Activated naive CD8-positive, alpha-beta T cell treated with anti-CD3 and anti-CD28 coated beads, Interleukin-2, amount 50 U/mL, for 24 hours (primary cell): ENCODE results near the gene LYL1.
A peak's percentile ranks its signal among the peaks of the same experiment; 100 is the strongest.

Experiments used
- ATAC-seq: fragments of 150-1000 bp; cut with Tn5 transposase; one replicate; pipeline ENCODE4 v1.10.0; 2021
- DNase-seq: peaks from one replicate; pipeline ENCODE4 v3.0.0; 2021
- H3K27ac Mint-ChIP-seq: one replicate; pipeline ENCODE4 v1.8.0; 2021; ENCODE audit warnings: mild to moderate bottlenecking, mixed read lengths
- H3K27me3 Mint-ChIP-seq: one replicate; pipeline ENCODE4 v1.8.0; 2021; ENCODE audit warnings: mixed read lengths
- H3K36me3 Mint-ChIP-seq: one replicate; pipeline ENCODE4 v1.8.0; 2021; ENCODE audit warnings: low read depth, mixed read lengths
- H3K4me1 Mint-ChIP-seq: one replicate; pipeline ENCODE4 v1.8.0; 2021; ENCODE audit warnings: mixed read lengths
- H3K4me3 Mint-ChIP-seq: one replicate; pipeline ENCODE4 v1.8.0; 2021; ENCODE audit warnings: mild to moderate bottlenecking, moderate library complexity, mixed read lengths
- H3K9me3 Mint-ChIP-seq: one replicate; pipeline ENCODE4 v1.8.0; 2021; ENCODE audit warnings: mixed read lengths

The LYL1 gene

DNA sequence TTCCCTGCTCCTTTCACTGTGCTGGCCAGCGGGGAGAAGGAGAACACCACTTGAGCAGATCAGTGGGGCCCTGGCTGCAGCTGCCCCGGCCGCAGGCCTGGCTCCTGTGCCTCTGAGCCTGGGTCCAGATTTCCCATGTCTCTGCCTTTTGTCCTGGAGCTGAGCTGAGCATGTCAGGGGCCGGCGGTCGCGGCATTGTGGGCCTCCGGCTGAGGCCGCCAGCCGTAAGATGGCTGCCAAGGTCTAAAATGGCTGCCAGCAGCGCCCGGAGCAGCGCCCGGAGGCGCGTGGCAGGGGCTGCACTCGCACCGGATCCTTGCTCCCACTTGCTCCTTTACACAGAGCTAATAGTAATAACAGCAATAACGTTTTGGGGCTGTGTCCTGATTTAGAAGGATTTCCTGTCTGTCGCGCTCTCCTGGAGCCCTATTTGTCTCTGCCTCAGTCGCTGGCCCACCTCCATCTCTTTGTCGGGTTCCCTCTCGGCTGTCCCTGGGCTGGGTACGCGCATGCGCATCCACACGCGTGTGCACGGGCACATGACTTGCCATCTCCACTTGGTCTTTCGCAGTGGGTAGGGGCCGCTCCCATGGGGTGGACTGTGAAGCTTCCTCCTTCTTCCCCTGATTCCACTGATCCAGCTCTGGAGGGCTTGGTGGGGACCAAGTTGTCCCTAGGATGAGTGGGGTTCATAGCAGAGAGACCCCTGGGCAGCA is 32.1 kb downstream of the LYL1 start:
- no peaks in the 10 kb centered on the region for H3K4me1 Mint-ChIP-seq
- no peaks in the 10 kb centered on the region for H3K9me3 Mint-ChIP-seq
- no peak overlapping the region for H3K27ac Mint-ChIP-seq
- ATAC-seq (no peak), DNase-seq (no peak)
- H3K36me3 Mint-ChIP-seq, result no peaks in the 10 kb centered on the region
- no peaks in the 10 kb centered on the region for H3K27me3 Mint-ChIP-seq
- H3K4me3 Mint-ChIP-seq, result no peak overlapping the region

DNA sequence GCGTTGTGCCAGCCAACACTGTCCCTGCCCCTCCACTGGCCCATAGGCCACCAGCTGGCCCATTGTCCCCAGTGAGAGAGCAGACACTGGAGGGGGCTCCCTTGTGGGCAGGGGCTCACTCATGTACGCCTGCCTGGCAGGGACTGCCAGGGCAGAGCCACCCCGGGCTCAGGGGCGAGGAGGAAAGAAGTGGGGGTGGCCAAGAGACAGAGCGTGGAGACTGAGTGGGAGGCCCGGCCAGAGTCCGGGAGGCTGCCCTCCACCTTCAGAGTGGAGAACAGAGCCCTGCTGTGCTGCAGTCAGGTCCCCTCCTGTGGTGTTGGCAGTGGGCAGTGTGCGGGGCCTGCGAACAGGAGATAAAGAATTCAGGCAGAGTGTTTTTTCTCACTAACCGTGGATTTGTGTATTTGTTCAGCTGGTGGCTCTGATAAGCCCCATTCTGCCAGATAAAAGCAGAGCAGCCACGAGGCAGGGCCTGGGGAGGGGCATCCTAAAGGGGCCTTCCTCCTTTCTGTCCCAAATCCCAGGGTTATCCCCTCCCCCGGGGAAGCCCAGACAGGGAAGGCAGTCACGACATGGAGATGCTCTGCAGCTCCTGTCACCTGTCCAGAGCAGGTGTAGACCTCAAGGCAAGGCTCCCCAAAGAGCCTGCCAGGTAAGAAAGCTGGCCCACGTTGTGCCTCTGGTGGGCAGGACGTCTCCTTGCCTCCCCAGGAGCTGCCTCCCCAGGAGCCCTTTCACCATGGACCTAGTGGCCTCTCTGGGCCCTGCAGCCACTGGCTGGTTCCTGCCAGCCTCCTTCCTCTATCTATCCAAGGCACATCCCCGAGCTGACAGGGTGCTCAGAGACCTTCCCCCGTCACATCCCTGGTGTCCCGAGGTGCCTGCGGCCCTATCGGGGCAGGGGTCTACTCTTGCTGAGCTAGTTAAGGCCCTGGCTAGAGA is 33.0 kb downstream of the LYL1 start:
- no peak for ATAC-seq
- Mint-ChIP-seq H3K4me1 (no peaks in the 10 kb centered on the region), H3K9me3 (no peaks in the 10 kb centered on the region), H3K4me3 (no peak overlapping the region), H3K27me3 (no peaks in the 10 kb centered on the region), H3K27ac (no peak overlapping the region), H3K36me3 (no peaks in the 10 kb centered on the region)
- no peak for DNase-seq

DNA sequence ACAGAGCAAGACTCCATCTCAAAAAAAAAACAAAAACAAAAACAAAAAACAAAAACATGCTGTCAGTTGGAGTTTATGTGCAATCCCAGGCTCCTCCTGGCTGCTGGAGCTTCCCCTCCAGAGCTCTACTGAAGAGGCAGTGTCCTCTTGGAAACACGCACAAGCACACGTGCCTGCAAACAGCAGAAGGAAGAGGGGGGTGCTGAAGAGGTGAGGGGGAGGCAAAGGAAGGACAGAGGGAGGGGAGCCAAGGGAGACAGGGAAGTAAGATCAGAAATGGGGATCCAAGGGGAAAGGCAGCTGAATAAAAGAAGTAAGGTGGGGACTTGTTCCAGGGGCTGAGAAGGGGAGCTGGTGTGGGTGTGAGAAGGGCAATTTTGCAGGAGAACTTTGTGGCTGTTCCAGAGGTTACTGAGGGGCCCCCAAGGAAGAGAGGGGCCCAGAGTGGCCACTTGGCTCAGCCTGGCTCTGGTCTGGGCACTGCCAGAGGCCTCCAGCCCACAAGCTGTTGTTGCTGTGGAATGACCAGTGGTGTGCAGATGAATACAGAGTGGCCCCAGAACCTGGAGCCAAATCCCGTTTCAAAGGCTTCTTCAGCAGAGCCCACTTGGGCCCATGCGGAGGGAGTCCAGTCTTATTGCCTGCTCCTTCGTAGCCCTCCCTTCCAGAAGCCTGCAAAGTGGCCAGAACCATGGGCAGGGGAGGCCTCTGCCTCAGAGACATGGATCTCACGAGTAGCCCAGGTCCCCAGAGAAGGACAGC is 34.4 kb downstream of the LYL1 start:
- Mint-ChIP-seq H3K9me3 (no peaks in the 10 kb centered on the region), H3K27ac (no peak overlapping the region), H3K4me1 (no peaks in the 10 kb centered on the region), H3K36me3 (no peaks in the 10 kb centered on the region), H3K27me3 (no peaks in the 10 kb centered on the region), H3K4me3 (no peak overlapping the region)
- DNase-seq (no peak), ATAC-seq (no peak)

DNA sequence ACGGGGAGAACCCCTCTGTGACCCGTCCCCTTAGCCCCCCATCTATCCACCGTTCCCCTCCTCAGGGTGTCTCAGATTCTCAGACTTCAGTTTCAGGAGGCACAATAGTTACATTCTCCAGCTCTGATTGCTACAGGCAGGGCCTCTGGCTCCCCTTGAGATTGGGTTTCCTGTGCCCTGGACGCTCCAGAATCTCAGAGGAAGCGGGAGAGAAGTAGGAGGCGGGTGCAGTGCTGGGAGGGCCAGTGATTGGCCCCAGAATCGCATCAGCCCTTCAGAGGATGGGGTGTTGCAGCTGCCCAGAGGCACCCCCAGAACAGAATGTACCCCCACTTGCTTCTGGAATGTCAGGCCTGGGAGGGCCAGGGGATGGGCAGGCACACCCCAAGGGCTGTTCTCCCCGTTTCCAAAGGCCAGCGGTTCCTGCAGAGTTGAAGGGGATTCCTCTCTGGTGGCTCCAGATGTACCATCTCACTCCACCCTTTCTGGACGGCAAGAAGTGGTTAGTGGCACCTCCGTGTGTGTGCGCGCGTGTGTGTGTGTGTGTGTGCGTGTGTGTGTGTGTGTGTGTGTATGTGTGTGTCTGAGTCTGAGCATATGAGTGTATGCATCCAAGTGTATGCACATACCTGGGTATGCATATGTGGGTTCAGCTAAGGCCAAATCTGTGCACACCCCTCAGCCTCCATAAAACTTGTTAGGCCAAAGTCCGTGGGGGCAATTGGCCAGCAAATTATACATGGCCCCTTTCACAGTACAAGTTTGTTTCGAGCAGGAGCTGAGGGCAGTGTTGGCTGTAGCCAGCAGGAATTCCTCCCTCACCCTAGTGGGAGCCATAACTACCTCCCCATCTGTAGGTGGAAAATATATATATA is 35.5 kb downstream of the LYL1 start:
- Mint-ChIP-seq H3K27ac (no peak overlapping the region), H3K9me3 (no peaks in the 10 kb centered on the region), H3K4me3 (no peak overlapping the region), H3K27me3 (peaks cover 6% of the 10 kb centered on the region), H3K36me3 (no peaks in the 10 kb centered on the region), H3K4me1 (no peaks in the 10 kb centered on the region)
- no peak for ATAC-seq
- no peak for DNase-seq

DNA sequence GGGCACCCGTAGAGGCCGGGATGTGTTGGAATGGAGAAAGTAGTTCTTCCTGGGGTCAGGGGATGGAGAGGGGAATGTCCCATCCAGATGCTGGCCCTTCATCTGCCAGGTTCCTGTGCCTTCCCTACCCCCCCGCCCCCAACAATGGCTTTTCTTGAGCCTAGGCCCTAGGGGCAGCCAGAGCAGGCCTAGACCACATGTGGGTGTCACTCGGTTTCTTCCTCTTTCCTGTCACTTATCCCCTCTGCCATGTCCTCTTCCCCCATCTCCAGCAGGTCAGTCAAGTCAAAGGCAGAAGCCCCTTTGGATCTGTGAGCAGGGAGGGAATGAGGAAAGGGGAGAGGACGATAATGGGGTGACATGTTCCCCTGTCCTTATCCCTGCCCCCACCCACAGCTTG is 36.4 kb downstream of the LYL1 start:
- no peak overlapping the region for H3K4me3 Mint-ChIP-seq
- H3K9me3 Mint-ChIP-seq, result no peaks in the 10 kb centered on the region
- ATAC-seq, result no peak
- H3K27me3 Mint-ChIP-seq, result peaks cover 10% of the 10 kb centered on the region
- DNase-seq, result no peak
- no peaks in the 10 kb centered on the region for H3K36me3 Mint-ChIP-seq
- H3K27ac Mint-ChIP-seq, result no peak overlapping the region
- H3K4me1 Mint-ChIP-seq, result peaks cover 3% of the 10 kb centered on the region

DNA sequence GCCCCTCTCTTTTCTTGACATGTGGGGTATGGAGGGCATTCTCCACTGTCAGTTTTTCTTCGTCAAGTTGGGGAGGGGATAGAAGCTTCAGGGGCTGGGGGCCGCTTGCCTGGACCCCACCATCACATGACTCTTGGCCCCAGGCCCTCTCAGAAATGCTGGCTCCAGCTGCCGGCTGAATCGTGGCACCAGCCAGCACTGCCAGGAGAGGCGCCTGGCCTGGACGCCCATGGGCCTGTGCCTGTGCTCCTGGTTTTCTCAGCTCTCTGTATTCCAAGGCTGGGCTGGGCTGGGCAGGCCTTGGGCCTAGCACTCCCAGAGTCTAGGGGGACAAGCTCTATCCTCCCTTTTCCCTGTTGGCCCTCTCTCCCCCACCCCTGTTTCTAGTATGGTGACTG is 38.6 kb downstream of the LYL1 start:
- Mint-ChIP-seq H3K36me3 (no peaks in the 10 kb centered on the region), H3K9me3 (no peaks in the 10 kb centered on the region), H3K27ac (no peak overlapping the region), H3K4me1 (peaks cover 5% of the 10 kb centered on the region), H3K27me3 (peaks cover 14% of the 10 kb centered on the region), H3K4me3 (no peak overlapping the region)
- no peak for DNase-seq
- no peak for ATAC-seq

DNA sequence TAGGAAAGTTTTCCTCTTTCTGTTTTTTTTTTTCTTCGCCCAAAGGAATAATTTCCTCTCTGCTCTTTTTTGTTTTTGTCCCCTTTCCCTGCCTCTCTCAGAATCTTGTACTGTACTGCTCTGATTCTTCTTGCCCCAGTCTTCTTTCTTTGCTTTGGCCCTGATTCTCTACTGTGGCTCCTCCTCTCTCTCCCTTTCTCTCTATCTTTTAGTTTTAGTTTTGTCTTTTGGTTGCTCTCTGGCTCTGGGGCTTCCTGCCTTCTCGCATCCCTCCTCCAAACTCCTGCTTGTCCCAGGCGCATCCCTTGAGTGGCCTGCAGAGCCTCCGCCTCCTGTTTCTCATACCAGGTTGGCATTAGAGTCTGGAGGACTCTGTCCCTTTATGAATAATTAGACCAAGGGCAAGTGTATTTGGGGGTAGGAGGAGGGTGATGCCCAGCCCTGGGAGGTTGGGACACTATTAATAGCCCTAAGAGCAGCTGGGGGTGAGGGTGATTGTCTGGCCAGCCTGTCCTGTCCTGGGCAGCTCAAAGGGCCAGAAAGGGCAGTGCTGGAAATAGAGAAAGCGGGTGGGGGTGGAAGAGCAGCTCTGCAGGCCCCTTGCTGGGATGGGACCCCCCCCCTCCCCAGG is 39.1 kb downstream of the LYL1 start:
- Mint-ChIP-seq H3K27me3 (peaks cover 14% of the 10 kb centered on the region), H3K4me3 (no peak overlapping the region), H3K36me3 (no peaks in the 10 kb centered on the region), H3K9me3 (no peaks in the 10 kb centered on the region), H3K4me1 (peaks cover 5% of the 10 kb centered on the region), H3K27ac (no peak overlapping the region)
- no peak for DNase-seq
- no peak for ATAC-seq

DNA sequence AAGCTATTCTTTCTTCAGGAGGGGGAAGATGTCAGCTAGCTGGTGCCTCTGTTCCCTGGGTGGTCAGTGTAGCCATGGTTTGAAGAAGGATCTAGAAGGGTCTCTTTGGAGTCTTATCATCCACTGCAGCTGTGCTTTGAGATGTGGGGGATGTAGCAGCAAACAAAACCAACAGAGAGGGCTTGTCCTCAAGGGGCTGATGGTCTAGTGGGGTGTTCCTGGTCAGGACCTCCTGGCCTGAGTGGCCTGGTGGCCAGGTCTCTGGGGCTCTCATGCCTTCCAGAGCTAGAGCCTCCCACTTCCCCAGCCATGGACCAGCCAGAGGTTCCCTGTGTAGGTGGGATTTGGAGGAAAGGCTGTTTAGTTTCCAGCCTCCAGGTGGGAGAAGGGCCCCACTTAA is 40.3 kb downstream of the LYL1 start:
- Mint-ChIP-seq H3K27me3 (peaks cover 14% of the 10 kb centered on the region), H3K27ac (no peak overlapping the region), H3K4me1 (peaks cover 5% of the 10 kb centered on the region), H3K36me3 (no peaks in the 10 kb centered on the region), H3K4me3 (no peak overlapping the region), H3K9me3 (no peaks in the 10 kb centered on the region)
- ATAC-seq (no peak), DNase-seq (no peak)

DNA sequence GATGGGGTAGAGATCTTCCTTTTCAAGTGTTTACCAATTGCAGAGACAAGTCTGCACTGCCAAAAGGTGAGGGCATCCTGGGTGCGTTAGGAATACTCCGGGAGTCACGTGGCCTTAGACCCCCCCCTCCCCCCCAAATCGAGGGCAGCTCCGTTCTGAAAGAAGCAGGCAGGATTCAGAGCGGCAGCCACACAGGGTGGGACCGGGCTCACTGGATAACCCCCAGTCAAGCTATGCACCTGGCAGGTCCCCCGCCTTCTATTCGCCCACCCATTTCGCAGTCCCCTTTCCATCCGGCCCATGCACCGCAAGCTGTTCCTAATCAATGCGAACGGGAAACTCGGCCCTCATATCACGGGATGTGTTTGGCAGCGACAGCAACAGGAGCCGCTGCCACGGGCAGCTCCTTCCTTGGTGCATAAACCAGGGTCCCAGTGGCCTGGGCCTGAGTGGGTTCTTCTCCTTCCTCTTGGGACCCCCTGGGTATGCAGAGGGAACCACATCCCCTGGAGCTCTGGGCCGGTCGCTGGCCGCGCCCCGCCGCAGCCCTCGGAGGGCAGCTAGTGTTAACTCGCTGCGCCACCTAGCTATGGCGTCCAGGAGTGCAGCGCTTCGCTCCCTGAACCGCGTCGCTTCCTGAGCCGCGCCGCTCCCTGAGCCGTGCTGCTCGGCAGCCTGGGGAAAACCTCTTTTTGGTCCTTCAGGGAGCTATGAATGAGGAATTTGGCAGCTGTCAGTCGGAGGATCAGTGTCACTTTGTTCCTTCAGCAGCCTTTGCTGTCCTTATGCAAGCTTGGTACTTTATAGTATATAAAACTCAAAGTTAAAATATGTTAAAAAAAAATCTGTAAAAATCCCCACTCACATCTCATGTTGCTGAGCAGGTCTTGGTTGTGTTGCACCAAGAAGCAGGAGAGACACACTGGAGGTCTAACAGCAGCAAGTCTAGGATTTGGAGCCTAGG is 41.4 kb downstream of the LYL1 start:
- Mint-ChIP-seq H3K36me3 (no peaks in the 10 kb centered on the region), H3K4me1 (peaks cover 5% of the 10 kb centered on the region), H3K9me3 (no peaks in the 10 kb centered on the region), H3K27ac (no peak overlapping the region), H3K4me3 (peak overlapping the region; percentile 69), H3K27me3 (peaks cover 14% of the 10 kb centered on the region)
- ATAC-seq, result peak; percentile 91
- peak; percentile 86 for DNase-seq

DNA sequence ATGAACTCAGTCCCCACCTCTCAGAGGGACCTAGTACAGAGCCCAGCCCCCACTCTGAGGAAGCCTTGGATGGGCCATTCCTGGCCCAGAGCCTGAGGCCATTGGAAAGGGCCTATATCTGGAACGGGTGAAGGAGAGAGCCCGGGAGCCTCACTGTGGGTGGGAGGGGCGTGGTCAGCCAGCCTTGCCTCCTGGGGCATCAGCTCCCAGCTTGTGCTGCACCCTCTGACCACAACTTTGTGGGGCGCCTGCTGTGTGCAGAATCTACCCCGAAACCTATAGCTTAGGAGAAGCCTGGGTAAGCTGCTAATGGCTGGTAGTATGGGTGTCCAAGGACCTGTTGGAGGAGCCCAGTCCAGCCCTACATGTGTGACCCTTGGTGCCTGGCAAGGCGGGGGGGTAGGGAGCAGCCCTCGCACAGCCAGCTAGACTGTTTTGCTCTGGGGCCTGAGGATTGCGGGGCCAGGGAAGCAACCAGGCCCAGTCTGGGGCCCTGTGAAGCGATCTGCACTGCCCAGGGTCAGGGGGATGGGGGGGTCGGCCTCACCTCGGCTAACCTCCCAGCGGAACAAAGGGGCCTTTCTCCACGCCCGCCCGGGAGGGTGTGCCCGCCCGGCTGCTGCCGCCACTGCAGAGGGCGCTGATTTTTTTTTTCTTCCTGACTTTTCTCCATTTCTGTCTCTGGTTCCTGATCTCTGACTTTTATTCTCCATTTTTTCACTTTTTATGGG is 42.3 kb downstream of the LYL1 start:
- no peak for DNase-seq
- peaks cover 14% of the 10 kb centered on the region for H3K27me3 Mint-ChIP-seq
- no peaks in the 10 kb centered on the region for H3K9me3 Mint-ChIP-seq
- no peak for ATAC-seq
- H3K36me3 Mint-ChIP-seq, result no peaks in the 10 kb centered on the region
- H3K4me3 Mint-ChIP-seq, result peak overlapping the region; percentile 69
- H3K27ac Mint-ChIP-seq, result no peak overlapping the region
- H3K4me1 Mint-ChIP-seq, result peaks cover 5% of the 10 kb centered on the region

DNA sequence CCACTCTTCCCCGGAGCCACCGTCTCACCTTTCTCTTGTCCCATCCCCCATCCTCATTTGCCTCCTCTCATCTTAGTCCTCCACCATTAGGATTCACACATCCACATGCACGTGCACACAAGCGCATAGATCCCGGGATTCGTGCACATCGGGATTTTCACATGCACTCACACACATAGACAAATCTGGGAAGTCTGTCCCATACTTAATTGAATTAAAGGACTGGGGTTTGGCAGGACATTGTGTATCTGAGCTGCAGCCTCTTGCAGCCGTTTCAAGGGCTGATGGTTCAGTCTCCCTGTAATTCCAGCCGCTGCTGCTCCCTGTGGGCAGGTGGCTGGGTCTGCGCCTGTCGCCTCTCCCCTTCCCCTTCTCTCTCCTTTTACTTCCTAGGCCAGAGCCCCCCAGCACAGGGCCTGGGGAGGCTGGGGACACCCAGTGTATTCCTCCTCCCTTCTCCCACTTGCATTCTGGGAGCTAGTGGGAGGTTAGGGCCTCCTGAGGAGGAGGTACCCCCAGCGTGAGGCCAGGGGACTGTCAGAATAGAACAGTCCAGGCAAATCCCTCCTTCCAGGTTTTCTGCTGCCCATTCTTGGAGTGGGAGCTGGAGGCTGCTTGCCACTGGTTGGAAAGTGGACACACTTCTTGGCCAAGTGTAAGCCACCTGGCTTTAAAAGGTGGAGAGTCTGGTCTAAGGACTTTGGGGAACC is 43.6 kb downstream of the LYL1 start:
- no peak overlapping the region for H3K4me3 Mint-ChIP-seq
- H3K27ac Mint-ChIP-seq, result no peak overlapping the region
- no peak for DNase-seq
- H3K9me3 Mint-ChIP-seq, result no peaks in the 10 kb centered on the region
- ATAC-seq, result no peak
- peaks cover 14% of the 10 kb centered on the region for H3K27me3 Mint-ChIP-seq
- H3K4me1 Mint-ChIP-seq, result peaks cover 5% of the 10 kb centered on the region
- no peaks in the 10 kb centered on the region for H3K36me3 Mint-ChIP-seq

DNA sequence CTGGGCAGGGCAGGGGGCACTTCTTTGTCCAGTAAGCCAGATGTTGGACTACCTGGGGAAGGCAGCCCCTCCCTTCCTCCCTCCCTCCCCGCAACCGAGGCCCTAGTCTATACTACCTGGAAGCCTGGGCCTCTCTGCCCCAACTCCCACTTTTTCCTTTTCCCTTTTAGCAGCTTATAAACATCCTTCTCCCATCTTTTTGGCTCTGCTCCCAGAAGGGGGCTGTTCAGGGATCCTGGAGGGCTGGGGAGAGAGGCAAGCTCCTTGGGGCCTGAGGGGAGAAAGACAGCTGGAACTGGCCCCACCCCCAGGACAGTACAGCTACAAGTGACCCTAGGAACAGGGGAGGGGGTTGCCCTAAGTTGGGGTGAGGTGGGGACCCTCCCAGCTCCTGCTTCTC is 44.9 kb downstream of the LYL1 start:
- Mint-ChIP-seq H3K4me3 (no peak overlapping the region), H3K27ac (no peak overlapping the region), H3K27me3 (peaks cover 12% of the 10 kb centered on the region), H3K9me3 (no peaks in the 10 kb centered on the region), H3K36me3 (no peaks in the 10 kb centered on the region), H3K4me1 (peaks cover 5% of the 10 kb centered on the region)
- DNase-seq (no peak), ATAC-seq (no peak)
